Measurements from ENCODE around the gene AHSG.

DNA sequence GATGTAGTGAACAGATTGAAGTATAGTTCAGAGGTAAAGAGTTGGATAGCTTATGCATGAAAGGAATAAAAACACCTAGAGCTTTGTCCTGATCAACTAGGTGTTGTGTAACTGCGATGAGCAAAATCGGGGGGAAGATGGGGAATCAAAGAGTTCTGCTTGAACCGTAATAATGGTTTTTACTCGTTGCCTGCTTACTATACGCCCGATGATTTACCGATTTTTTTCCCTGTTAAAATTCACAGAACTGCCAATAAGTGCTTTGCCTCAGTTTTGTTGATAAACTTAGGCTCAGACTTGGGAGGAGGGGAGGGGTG is 43.1 kb upstream of the AHSG start:
- no peak for TF ChIP-seq CTCF (IDR thresholded peaks at IDR 0.05 in 2 of 3, conservative IDR thresholded peaks at IDR 0.05 in 1 of 3; ENCODE audit: control insufficient read depth in 2 of 3, extremely low read depth in 1 of 3, insufficient read depth in 1 of 3, low read depth in 3 of 3, low read length in 3 of 3)
- TF ChIP-seq USF2 (IDR thresholded peaks at IDR 0.05; ENCODE audit: borderline replicate concordance, low read depth, low read length): no peak
- TF ChIP-seq POLR2A (IDR thresholded peaks at IDR 0.05; ENCODE audit: low read depth, low read length): no peak
- TF ChIP-seq ZNF274 (IDR thresholded peaks at IDR 0.05; ENCODE audit: insufficient read depth, insufficient read length): no peak
- TF ChIP-seq E2F4 (IDR thresholded peaks at IDR 0.05; ENCODE audit: low read depth, low read length): no peak
- no peak for TF ChIP-seq NFIC (IDR thresholded peaks at IDR 0.05; ENCODE audit: low read depth, low read length)
- TF ChIP-seq SUPT20H (IDR thresholded peaks at IDR 0.05; ENCODE audit: borderline replicate concordance, control insufficient read depth, low read depth, low read length): no peak
